Retinal pigment epithelial cell (primary cell): ENCODE data around the gene C9orf85.
A peak's percentile ranks its signal among the peaks of the same experiment; 100 is the strongest.

Source experiments
- DNase-seq: peaks from one replicate; pipeline ENCODE4 v3.0.0-alpha.2; 2010; ENCODE audit warnings: low read depth
- H3K4me3 ChIP-seq: 2 replicates; pipeline ENCODE4 v1.5.1; 2011; ENCODE audit warnings: mild to moderate bottlenecking, low read length, control low read depth, moderate library complexity
- TF ChIP-seq, protein P1 (sequence below): conservative IDR thresholded peaks from 2 replicates; pipeline ENCODE4 v1.5.1; 2011; ENCODE audit warnings: low read depth, low read length, control low read depth, inconsistent platforms

C9orf85 gene

DNA sequence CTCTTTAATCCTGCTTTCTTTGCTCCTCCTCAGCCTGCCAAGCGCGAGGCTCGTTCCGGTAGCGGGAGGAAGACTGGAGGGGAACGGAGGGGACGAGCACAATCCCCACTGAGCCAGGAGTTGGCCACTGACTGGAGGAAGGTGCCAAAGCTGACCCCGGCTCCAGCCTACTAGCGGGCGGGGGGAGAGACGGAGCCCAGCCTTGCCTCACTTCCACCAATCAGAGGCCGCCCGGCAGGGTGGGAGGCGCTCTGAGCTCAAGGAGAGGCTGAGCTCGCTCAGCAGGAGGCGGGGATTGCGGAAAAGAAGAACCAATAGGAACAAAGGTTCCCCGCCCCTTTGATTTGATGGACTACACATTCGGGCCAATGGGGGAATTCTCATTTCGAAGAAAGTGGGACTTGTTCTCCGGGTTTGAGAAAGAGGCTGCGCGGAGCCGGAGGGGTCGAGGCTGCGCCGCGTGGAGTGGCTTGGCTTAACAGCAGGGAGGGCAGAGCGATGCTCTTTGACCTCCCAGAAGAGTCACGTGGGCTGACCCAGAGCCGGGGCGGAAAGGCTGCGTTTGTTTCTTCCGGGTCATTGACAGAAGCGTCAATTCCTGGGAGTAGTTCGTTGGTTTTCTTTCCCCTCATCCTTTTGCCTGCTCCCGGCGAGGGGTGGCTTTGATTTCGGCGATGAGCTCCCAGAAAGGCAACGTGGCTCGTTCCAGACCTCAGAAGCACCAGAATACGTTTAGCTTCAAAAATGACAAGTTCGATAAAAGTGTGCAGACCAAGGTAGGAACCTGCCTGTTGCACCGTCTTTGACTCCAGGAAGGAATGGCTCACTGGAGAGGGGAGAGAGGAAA, at the start of gene C9orf85, which contains the start of gene ABHD17B:
C9orf85 (plus strand) TSS at position 579 of the 847 bp plus-strand sequence; CDS start at position 675, 96 bp downstream.
ABHD17B (minus strand) TSS at position 133 of the 847 bp plus-strand sequence. CDS start 36,113 bp downstream, outside the sequence.
- DNase-seq: peak; percentile 98
- peak within 1 kb of the TSS; percentile 90 for H3K4me3 ChIP-seq
- TF ChIP-seq, protein P1, sequence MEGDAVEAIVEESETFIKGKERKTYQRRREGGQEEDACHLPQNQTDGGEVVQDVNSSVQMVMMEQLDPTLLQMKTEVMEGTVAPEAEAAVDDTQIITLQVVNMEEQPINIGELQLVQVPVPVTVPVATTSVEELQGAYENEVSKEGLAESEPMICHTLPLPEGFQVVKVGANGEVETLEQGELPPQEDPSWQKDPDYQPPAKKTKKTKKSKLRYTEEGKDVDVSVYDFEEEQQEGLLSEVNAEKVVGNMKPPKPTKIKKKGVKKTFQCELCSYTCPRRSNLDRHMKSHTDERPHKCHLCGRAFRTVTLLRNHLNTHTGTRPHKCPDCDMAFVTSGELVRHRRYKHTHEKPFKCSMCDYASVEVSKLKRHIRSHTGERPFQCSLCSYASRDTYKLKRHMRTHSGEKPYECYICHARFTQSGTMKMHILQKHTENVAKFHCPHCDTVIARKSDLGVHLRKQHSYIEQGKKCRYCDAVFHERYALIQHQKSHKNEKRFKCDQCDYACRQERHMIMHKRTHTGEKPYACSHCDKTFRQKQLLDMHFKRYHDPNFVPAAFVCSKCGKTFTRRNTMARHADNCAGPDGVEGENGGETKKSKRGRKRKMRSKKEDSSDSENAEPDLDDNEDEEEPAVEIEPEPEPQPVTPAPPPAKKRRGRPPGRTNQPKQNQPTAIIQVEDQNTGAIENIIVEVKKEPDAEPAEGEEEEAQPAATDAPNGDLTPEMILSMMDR: no peak

GRCh38 chr9:71863631-71864030, 47.8 kb upstream of the C9orf85 start:
- no peak overlapping the region for H3K4me3 ChIP-seq
- TF ChIP-seq, protein P1: no peak
- DNase-seq: no peak

- H3K4me3 ChIP-seq: no peak overlapping the region
- TF ChIP-seq, protein P1: no peak
- no peak for DNase-seq
These were observed 36.1 kb upstream of the C9orf85 start for GRCh38 chr9:71875345-71875744.

DNA sequence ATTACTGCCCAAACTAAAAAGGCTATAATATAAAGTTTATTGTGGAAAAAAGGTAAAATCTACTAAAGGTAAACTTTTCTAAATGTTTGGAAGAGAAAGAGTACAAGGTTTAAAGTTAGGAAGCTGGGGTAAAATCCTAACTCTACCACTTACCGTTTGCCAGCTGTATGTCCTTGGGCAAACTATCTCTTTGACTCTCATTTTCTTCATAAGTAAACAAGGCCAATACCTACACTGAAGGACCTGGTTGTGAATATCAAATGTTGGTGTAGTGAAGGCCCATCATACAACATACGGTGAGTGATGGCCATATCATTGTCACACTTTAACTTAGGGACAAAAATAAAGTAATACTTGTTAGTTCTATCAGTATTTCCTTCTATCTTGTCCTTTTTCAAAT, 35.3 kb upstream of the C9orf85 start:
- no peak overlapping the region for H3K4me3 ChIP-seq
- no peak for DNase-seq
- TF ChIP-seq, protein P1: no peak

- no peak overlapping the region for H3K4me3 ChIP-seq
- no peak for DNase-seq
These were observed 34.6 kb upstream of the C9orf85 start for GRCh38 chr9:71876829-71877228.

DNA sequence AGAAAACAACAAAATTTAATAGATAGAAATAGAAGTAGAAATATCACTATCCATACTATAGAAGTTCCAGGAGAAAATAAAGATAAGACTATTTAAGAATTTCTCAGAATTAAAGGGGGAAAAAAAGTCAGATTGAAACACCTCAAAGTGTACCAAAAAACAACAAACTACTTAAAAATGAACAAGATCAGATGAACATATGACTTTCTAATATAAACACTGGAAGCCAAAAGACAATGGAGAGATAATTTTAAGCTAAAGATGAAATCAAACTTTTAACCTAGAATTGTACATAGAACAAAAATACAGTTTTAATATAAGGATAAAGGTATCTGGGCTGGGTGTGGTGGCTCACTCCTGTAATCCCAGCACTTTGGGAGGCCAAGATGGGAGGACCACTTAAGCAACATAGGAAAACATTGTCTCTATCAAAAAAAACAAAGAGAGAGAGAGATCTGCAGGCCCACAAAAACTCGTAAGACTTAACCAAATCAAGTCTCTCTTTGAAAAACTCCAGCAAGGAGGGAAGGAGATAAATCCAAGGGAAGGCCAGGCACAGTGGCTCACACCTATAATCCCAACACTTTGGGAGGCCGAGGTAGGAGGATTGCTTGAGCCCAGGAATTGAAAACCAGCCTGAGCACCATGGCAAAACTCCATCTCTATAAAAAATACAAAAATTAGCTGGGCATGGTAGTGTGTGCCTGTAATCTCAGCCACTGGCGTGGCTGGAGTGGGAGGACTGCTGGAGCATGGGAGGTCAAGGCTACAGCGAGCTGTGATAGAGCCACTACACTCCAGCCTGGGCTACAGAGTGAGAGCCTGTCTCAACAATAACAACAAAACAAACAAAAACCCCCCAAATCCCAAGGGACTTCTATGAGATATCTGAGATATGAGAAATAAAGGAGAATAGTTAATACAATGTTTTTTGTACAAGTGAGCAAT, 32.8 kb upstream of the C9orf85 start:
- H3K4me3 ChIP-seq: no peak overlapping the region
- TF ChIP-seq, protein P1: no peak
- DNase-seq: no peak

More at GRCh38 chr9:71876829-71877228, 34.6 kb upstream of the C9orf85 start:
- TF ChIP-seq, protein P1: no peak
